ENCODE measurements around the gene SLC27A2.
"Not testable (repeated sequence)": the region's sequence is repeated elsewhere in the genome, so short reads cannot be mapped to it uniquely, and the experiment has no call there.

SLC27A2 gene

GRCh38 chr15:50163719-50164410 is 18.1 kb upstream of the SLC27A2 start:
- no peak for DNase-seq (ENCODE audit: low read depth)

- DNase-seq (ENCODE audit: low read depth): no peak
These were observed 17.5 kb upstream of the SLC27A2 start for GRCh38 chr15:50164458-50164857.

GRCh38 chr15:50166216-50166615 is 15.8 kb upstream of the SLC27A2 start:
- no peak for DNase-seq (ENCODE audit: low read depth)

GRCh38 chr15:50167110-50167509 is 14.9 kb upstream of the SLC27A2 start:
- DNase-seq (ENCODE audit: low read depth): no peak

GRCh38 chr15:50168379-50168778 is 13.6 kb upstream of the SLC27A2 start:
- DNase-seq (ENCODE audit: low read depth): no peak

GRCh38 chr15:50168783-50169411 is 13.1 kb upstream of the SLC27A2 start:
- no peak for DNase-seq (ENCODE audit: low read depth)

GRCh38 chr15:50172360-50172895 is 9.6 kb upstream of the SLC27A2 start:
- not testable (repeated sequence) for DNase-seq (ENCODE audit: low read depth)

- DNase-seq (ENCODE audit: low read depth): no peak
These were observed 5.1 kb upstream of the SLC27A2 start for GRCh38 chr15:50176869-50177268.

GRCh38 chr15:50180091-50180490 is 1.9 kb upstream of the SLC27A2 start:
- no peak for DNase-seq (ENCODE audit: low read depth)

GRCh38 chr15:50180582-50180981 is 1.4 kb upstream of the SLC27A2 start:
- DNase-seq (ENCODE audit: low read depth): no peak

GRCh38 chr15:50181201-50181968 is 611 bp upstream of the SLC27A2 start:
- DNase-seq (ENCODE audit: low read depth): no peak

- no peak for DNase-seq (ENCODE audit: low read depth)
These were observed 420 bp downstream of the SLC27A2 start for GRCh38 chr15:50182219-50183013.

GRCh38 chr15:50183112-50183794 is 1.3 kb downstream of the SLC27A2 start:
- DNase-seq (ENCODE audit: low read depth): no peak

GRCh38 chr15:50184863-50185504 is 3.0 kb downstream of the SLC27A2 start:
- no peak for DNase-seq (ENCODE audit: low read depth)

GRCh38 chr15:50186090-50186489 is 4.1 kb downstream of the SLC27A2 start:
- no peak for DNase-seq (ENCODE audit: low read depth)

GRCh38 chr15:50186752-50187151 is 4.8 kb downstream of the SLC27A2 start:
- no peak for DNase-seq (ENCODE audit: low read depth)

GRCh38 chr15:50187525-50187924 is 5.5 kb downstream of the SLC27A2 start:
- no peak for DNase-seq (ENCODE audit: low read depth)

- DNase-seq (ENCODE audit: low read depth): no peak
These were observed 6.0 kb downstream of the SLC27A2 start for GRCh38 chr15:50187997-50188396.

- not testable (repeated sequence) for DNase-seq (ENCODE audit: low read depth)
These were observed 6.8 kb downstream of the SLC27A2 start for GRCh38 chr15:50188793-50189192.

GRCh38 chr15:50189633-50190032 is 7.6 kb downstream of the SLC27A2 start:
- no peak for DNase-seq (ENCODE audit: low read depth)

- no peak for DNase-seq (ENCODE audit: low read depth)
These were observed 8.2 kb downstream of the SLC27A2 start for GRCh38 chr15:50190166-50190570.
